ENCODE measurements around the gene CYTH1. TPM values are rescaled to one million over a fixed set of nuclear protein-coding genes. Genes with fewer than 3 reads are reported as not detected.

Gene CYTH1
- polyA plus RNA-seq, 2 of the 4 experiments (the other 2 are of a cell fraction): 38.5 to 46.2 TPM

GRCh38 chr17:78637146-78637545 lies 144.9 kb downstream of the CYTH1 start:
- Histone ChIP-seq H3K27ac (peak overlapping the region in 1 of 2 experiments; percentile 7; a peak in 1 of 6 replicates), H3K9me3 (no peaks in the 10 kb centered on the region), H3K4me3 (no peak overlapping the region), H3K4me1 (peaks cover 9% of the 10 kb centered on the region; the same call in 1 of the 3 replicates), H3K4me2 (no peak overlapping the region)
- FAIRE-seq: no peak
- CTCF ChIA-PET: interaction anchor here (0.8 to 1.7 kb wide), 4 partner anchors 13 to 72 kb away, joined by 3 to 7 read pairs (median 4); no protein-coding TSS in a partner anchor
- TF ChIP-seq EHF (CRISPR knock-in tag; IDR thresholded peaks at IDR 0.05) (no peak), KDM5A (IDR thresholded peaks at IDR 0.05) (no peak), HOXA7 (CRISPR knock-in tag; IDR thresholded peaks at IDR 0.05) (no peak), BCL3 (IDR thresholded peaks at IDR 0.05) (no peak), KDM1A (IDR thresholded peaks at IDR 0.05; ENCODE audit: low read depth) (no peak), CHD2 (IDR thresholded peaks at IDR 0.05; ENCODE audit: low read length, partially characterized antibody) (no peak), ELK1 (IDR thresholded peaks at IDR 0.05; ENCODE audit: low read depth, low read length) (no peak)
- POLR2A ChIA-PET: no interaction called here
- ATAC-seq: no peak
- 86% methylated on average over 11 of the region's 11 CpGs for WGBS (ENCODE audit: missing lambda C conversion rate)
- DNase-seq (ENCODE audit: low read depth in 1 of 2, low spot score in 1 of 2): no peak

GRCh38 chr17:78634154-78634553 lies 147.9 kb downstream of the CYTH1 start:
- H3K27ac ChIP-seq: no peak overlapping the region
- ChIA-PET POLR2A (no interaction called here), CTCF (interaction anchor here (0.6 to 1.8 kb wide), 8 partner anchors 8 to 166 kb away, joined by 3 to 8 read pairs (median 4); no protein-coding TSS in a partner anchor)
- H3K4me3 ChIP-seq: no peak overlapping the region
- no peak for ATAC-seq
- TF ChIP-seq RNF2 (IDR thresholded peaks at IDR 0.05; ENCODE audit: borderline replicate concordance, low read depth): no peak
- TF ChIP-seq CBX2 (IDR thresholded peaks at IDR 0.05; ENCODE audit: borderline replicate concordance, low read depth): no peak
- no peak for TF ChIP-seq RARB (CRISPR knock-in tag; IDR thresholded peaks at IDR 0.05)
- TF ChIP-seq EP300 (IDR thresholded peaks at IDR 0.05): no peak
- TF ChIP-seq KDM5A (IDR thresholded peaks at IDR 0.05): no peak
- peak; percentile 75 for TF ChIP-seq ZFP36 (IDR thresholded peaks at IDR 0.05; ENCODE audit: borderline replicate concordance, partially characterized antibody)
- TF ChIP-seq MAFK (IDR thresholded peaks at IDR 0.05; ENCODE audit: partially characterized antibody): no peak
- no peak for TF ChIP-seq EHF (CRISPR knock-in tag; IDR thresholded peaks at IDR 0.05)
- no peaks in the 10 kb centered on the region for H3K9me3 ChIP-seq
- H3K4me1 ChIP-seq: peaks cover 12% of the 10 kb centered on the region; the same call in 1 of the 3 replicates
- DNase-seq (ENCODE audit: low read depth in 1 of 2, low spot score in 1 of 2): no peak
- WGBS (ENCODE audit: missing lambda C conversion rate): 87% methylated on average over 4 of the region's 4 CpGs
- H3K4me2 ChIP-seq: no peak overlapping the region
- FAIRE-seq: no peak

GRCh38 chr17:78629436-78629995 lies 152.6 kb downstream of the CYTH1 start:
- ChIA-PET POLR2A (no interaction called here), CTCF (interaction anchor here (1.0 to 1.4 kb wide), 2 partner anchors 11 to 15 kb away, joined by 3 to 4 read pairs; no protein-coding TSS in a partner anchor)
- peak overlapping the region in 1 of 2 experiments; percentile 15; a peak in 2 of 6 replicates for H3K27ac ChIP-seq
- 0 out of 3 replicates have a peak, but pooled peaks cover 3% of the 10 kb centered on the region for H3K4me1 ChIP-seq
- WGBS (ENCODE audit: missing lambda C conversion rate): 91% methylated on average over 23 of the region's 23 CpGs
- no peak overlapping the region for H3K4me3 ChIP-seq
- DNase-seq (ENCODE audit: low read depth in 1 of 2, low spot score in 1 of 2) (no peak), FAIRE-seq (no peak), ATAC-seq (no peak)
- H3K4me2 ChIP-seq: no peak overlapping the region
- TF ChIP-seq JUNB (IDR thresholded peaks at IDR 0.05): no peak
- no peak for TF ChIP-seq E2F6 (IDR thresholded peaks at IDR 0.05; ENCODE audit: borderline replicate concordance, low read depth)
- no peak for TF ChIP-seq HMGXB4 (CRISPR knock-in tag; IDR thresholded peaks at IDR 0.05; ENCODE audit: borderline replicate concordance)
- no peak for TF ChIP-seq NR3C1 (IDR thresholded peaks at IDR 0.05)
- TF ChIP-seq FOSB (CRISPR knock-in tag; IDR thresholded peaks at IDR 0.05): no peak
- H3K9me3 ChIP-seq: no peaks in the 10 kb centered on the region
